ENCODE data around the gene NDUFA11.

NDUFA11 gene

DNA sequence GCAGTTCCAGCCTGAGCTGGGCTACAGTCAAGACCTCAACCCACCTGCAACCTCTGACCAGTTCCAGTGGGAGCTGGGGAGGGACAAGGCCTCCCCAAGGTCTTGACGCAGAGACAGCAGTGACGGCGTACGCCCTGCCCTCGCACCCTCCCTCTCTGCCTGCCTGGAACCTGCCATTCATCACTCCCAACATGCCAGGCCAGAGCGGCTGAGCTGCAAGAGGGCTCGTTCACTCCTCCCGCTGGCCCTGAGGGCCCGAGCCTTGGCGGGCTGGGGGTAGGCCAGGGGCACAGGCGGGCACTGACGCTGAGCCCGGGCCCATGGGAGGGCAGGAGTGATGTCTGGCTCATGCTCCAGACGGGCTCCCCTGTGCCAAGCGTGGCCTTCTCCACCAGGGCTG, 8.2 kb downstream of the NDUFA11 start:
- H4K20me1 ChIP-seq (ENCODE audit: insufficient read depth, low read length, poor library complexity, severe bottlenecking) = peaks cover 7% of the 10 kb centered on the region
- H3K9ac ChIP-seq (ENCODE audit: low read depth, low read length, poor library complexity, severe bottlenecking) = no peak overlapping the region

DNA sequence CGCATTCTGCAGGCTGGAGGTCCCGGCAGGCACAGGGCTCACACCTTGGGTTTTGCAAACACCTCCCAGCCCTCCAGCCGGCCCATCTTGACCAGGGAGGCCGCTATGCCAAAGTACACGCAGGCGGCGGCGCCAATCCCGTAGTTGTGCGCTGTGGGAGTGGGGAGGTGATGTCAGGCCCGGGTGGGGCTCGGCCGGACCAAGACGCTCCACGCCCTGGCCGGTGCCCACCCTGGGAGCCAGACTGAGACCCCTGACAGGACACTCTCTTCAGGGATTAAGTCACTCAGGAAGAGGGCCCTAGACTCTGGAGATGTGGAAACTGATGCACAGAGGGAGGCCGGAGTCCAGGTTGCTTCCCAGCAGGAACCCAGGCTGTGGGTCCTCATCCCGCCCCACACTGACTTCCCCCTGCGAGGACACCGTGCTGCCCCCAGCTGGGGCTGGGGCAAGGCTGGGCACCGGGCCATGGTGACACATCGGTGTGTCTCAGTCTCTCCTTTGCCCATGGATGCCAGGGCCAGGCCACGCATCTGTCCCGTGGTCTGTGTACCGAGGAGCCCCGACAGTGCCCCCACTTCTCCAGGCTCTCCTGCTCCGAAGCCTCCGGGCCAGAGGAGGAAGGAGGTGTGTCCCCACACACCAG, 8.8 kb downstream of the NDUFA11 start:
- Histone ChIP-seq H3F3A (ENCODE audit: low read depth) (no peaks in the 10 kb centered on the region), H3K9me2 (replicated peaks; ENCODE audit: low read depth, low read length) (no peaks in the 10 kb centered on the region), H3K4me3 (ENCODE audit: low read length, poor library complexity, severe bottlenecking) (no peak overlapping the region), H3K9ac (ENCODE audit: low read depth, low read length, poor library complexity, severe bottlenecking) (no peak overlapping the region), H2AFZ (ENCODE audit: low read length) (no peak overlapping the region), H3K27me3 (ENCODE audit: insufficient read depth, low read length, poor library complexity, severe bottlenecking) (no peaks in the 10 kb centered on the region), H4K20me1 (ENCODE audit: insufficient read depth, low read length, poor library complexity, severe bottlenecking) (peaks cover 4% of the 10 kb centered on the region), H3K4me2 (ENCODE audit: low read depth, low read length, poor library complexity, severe bottlenecking) (no peak overlapping the region), H3K4me1 (ENCODE audit: insufficient read depth, low read length, poor library complexity, severe bottlenecking) (no peaks in the 10 kb centered on the region), H3K79me2 (ENCODE audit: insufficient read depth, low read length) (peaks cover 19% of the 10 kb centered on the region; the same call in 1 of the 2 replicates), H3K9me3 (ENCODE audit: insufficient read depth, low read depth, low read length) (no peaks in the 10 kb centered on the region), H3K36me3 (ENCODE audit: insufficient read depth, low read length) (peaks cover 18% of the 10 kb centered on the region; the same call in 1 of the 2 replicates)
- TF ChIP-seq, protein P1, sequence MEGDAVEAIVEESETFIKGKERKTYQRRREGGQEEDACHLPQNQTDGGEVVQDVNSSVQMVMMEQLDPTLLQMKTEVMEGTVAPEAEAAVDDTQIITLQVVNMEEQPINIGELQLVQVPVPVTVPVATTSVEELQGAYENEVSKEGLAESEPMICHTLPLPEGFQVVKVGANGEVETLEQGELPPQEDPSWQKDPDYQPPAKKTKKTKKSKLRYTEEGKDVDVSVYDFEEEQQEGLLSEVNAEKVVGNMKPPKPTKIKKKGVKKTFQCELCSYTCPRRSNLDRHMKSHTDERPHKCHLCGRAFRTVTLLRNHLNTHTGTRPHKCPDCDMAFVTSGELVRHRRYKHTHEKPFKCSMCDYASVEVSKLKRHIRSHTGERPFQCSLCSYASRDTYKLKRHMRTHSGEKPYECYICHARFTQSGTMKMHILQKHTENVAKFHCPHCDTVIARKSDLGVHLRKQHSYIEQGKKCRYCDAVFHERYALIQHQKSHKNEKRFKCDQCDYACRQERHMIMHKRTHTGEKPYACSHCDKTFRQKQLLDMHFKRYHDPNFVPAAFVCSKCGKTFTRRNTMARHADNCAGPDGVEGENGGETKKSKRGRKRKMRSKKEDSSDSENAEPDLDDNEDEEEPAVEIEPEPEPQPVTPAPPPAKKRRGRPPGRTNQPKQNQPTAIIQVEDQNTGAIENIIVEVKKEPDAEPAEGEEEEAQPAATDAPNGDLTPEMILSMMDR (conservative IDR thresholded peaks at IDR 0.05; ENCODE audit: low read length) = no peak
- TF ChIP-seq EZH2phosphoT487 (IDR thresholded peaks at IDR 0.05; ENCODE audit: borderline replicate concordance) = no peak

More for the DNA sequence above, 8.2 kb downstream of the NDUFA11 start:
- Histone ChIP-seq H3K27me3 (ENCODE audit: insufficient read depth, low read length, poor library complexity, severe bottlenecking) (no peaks in the 10 kb centered on the region), H3K79me2 (ENCODE audit: insufficient read depth, low read length) (peaks cover 25% of the 10 kb centered on the region; the same call in 1 of the 2 replicates), H3K4me3 (ENCODE audit: low read length, poor library complexity, severe bottlenecking) (no peak overlapping the region), H3K4me1 (ENCODE audit: insufficient read depth, low read length, poor library complexity, severe bottlenecking) (no peaks in the 10 kb centered on the region), H3K4me2 (ENCODE audit: low read depth, low read length, poor library complexity, severe bottlenecking) (no peak overlapping the region), H3K36me3 (ENCODE audit: insufficient read depth, low read length) (peaks cover 18% of the 10 kb centered on the region; the same call in 1 of the 2 replicates), H3K9me3 (ENCODE audit: insufficient read depth, low read depth, low read length) (no peaks in the 10 kb centered on the region), H3K9me2 (replicated peaks; ENCODE audit: low read depth, low read length) (no peaks in the 10 kb centered on the region), H2AFZ (ENCODE audit: low read length) (no peak overlapping the region), H3F3A (ENCODE audit: low read depth) (no peaks in the 10 kb centered on the region)
- no peak for TF ChIP-seq EZH2phosphoT487 (IDR thresholded peaks at IDR 0.05; ENCODE audit: borderline replicate concordance)
- TF ChIP-seq, protein P1 (conservative IDR thresholded peaks at IDR 0.05; ENCODE audit: low read length) = no peak

DNA sequence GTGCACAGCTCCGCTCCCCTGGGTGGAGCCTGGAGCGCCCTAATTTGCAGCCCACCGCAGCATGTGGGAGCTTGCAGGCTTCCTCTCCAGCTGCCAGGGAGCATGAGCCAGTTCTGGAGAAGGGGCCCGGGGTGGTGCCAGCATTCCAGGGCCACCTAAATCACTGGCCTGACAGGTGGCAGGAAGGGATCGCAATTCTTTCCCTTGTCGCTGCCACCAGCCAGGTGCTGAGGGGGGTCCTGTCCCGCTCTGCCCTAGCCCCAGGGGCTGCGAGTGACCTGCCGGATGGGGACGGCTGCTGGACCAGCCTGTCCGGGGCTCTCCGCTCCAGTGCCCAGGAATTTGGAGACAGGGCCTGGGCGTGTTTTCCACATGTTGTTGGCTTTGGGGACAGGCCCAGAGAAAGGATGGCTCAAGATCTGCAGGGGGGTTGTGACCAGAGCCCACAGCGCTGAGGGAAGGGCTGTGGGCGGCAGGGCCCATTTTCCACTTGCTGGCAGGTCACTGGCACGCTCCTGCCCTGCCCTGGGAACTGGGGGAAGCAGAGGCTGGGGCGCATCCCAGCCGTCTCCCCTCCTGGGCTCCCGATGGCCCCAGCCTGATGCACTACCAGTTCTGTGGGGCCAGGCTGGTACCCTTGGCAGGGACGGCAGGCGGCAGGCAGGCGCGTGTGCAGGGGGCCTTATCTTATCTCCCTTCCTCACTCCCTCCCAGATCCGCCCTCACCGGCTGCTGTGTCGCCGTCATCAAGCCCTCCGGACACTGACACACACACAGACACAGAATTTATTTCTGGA, 9.5 kb downstream of the NDUFA11 start:
- H3F3A ChIP-seq (ENCODE audit: low read depth) = no peaks in the 10 kb centered on the region
- H4K20me1 ChIP-seq (ENCODE audit: insufficient read depth, low read length, poor library complexity, severe bottlenecking) = peaks cover 4% of the 10 kb centered on the region
- H2AFZ ChIP-seq (ENCODE audit: low read length) = no peak overlapping the region
- H3K79me2 ChIP-seq (ENCODE audit: insufficient read depth, low read length) = peaks cover 17% of the 10 kb centered on the region; the same call in 1 of the 2 replicates
- no peaks in the 10 kb centered on the region for H3K9me2 ChIP-seq (replicated peaks; ENCODE audit: low read depth, low read length)
- H3K9ac ChIP-seq (ENCODE audit: low read depth, low read length, poor library complexity, severe bottlenecking) = no peak overlapping the region
- no peaks in the 10 kb centered on the region for H3K27me3 ChIP-seq (ENCODE audit: insufficient read depth, low read length, poor library complexity, severe bottlenecking)
- H3K4me3 ChIP-seq (ENCODE audit: low read length, poor library complexity, severe bottlenecking) = no peak overlapping the region
- peaks cover 18% of the 10 kb centered on the region; the same call in 1 of the 2 replicates for H3K36me3 ChIP-seq (ENCODE audit: insufficient read depth, low read length)
- no peak overlapping the region for H3K4me2 ChIP-seq (ENCODE audit: low read depth, low read length, poor library complexity, severe bottlenecking)
- H3K9me3 ChIP-seq (ENCODE audit: insufficient read depth, low read depth, low read length) = no peaks in the 10 kb centered on the region
- H3K4me1 ChIP-seq (ENCODE audit: insufficient read depth, low read length, poor library complexity, severe bottlenecking) = no peaks in the 10 kb centered on the region
- TF ChIP-seq EZH2phosphoT487 (IDR thresholded peaks at IDR 0.05; ENCODE audit: borderline replicate concordance) = no peak
- TF ChIP-seq, protein P1 (conservative IDR thresholded peaks at IDR 0.05; ENCODE audit: low read length) = no peak

All from Loucy (cell line).